ENCODE data around the gene RALGDS.
A peak's percentile ranks its signal among the peaks of the same experiment; 100 is the strongest.

Gene RALGDS

GRCh38 chr9:133167096-133167730, 46.2 kb upstream of the RALGDS start:
- Mint-ChIP-seq H3K27me3 (ENCODE audit: low read depth, poor library complexity) (peaks cover 13% of the 10 kb centered on the region), H3K9me3 (no peaks in the 10 kb centered on the region), H3K27ac (no peak overlapping the region), H3K4me1 (peaks cover 38% of the 10 kb centered on the region), H3K36me3 (ENCODE audit: low read depth) (no peaks in the 10 kb centered on the region), H3K4me3 (no peak overlapping the region)
- no peak for TF ChIP-seq CTCF (IDR thresholded peaks at IDR 0.05)
- DNase-seq = no peak

- TF ChIP-seq CTCF (IDR thresholded peaks at IDR 0.05) = no peak
- no peak overlapping the region for H3K27ac Mint-ChIP-seq
These were observed 45.4 kb upstream of the RALGDS start for GRCh38 chr9:133166392-133166791.

GRCh38 chr9:133165452-133165730, 44.4 kb upstream of the RALGDS start:
- Mint-ChIP-seq H3K9me3 (no peaks in the 10 kb centered on the region), H3K27me3 (ENCODE audit: low read depth, poor library complexity) (peaks cover 20% of the 10 kb centered on the region), H3K4me3 (no peak overlapping the region), H3K36me3 (ENCODE audit: low read depth) (peaks cover 3% of the 10 kb centered on the region), H3K4me1 (peaks cover 45% of the 10 kb centered on the region), H3K27ac (no peak overlapping the region)
- no peak for TF ChIP-seq CTCF (IDR thresholded peaks at IDR 0.05)
- no peak for DNase-seq

More at GRCh38 chr9:133166392-133166791, 45.4 kb upstream of the RALGDS start:
- Mint-ChIP-seq H3K36me3 (ENCODE audit: low read depth) (no peaks in the 10 kb centered on the region), H3K4me1 (peaks cover 40% of the 10 kb centered on the region), H3K9me3 (no peaks in the 10 kb centered on the region), H3K27me3 (ENCODE audit: low read depth, poor library complexity) (peaks cover 17% of the 10 kb centered on the region), H3K4me3 (no peak overlapping the region)
- no peak for DNase-seq

- H3K27ac Mint-ChIP-seq = no peak overlapping the region
- peaks cover 20% of the 10 kb centered on the region for H3K27me3 Mint-ChIP-seq (ENCODE audit: low read depth, poor library complexity)
- H3K9me3 Mint-ChIP-seq = no peaks in the 10 kb centered on the region
- peak overlapping the region; percentile 82 for H3K4me3 Mint-ChIP-seq
- peaks cover 11% of the 10 kb centered on the region for H3K36me3 Mint-ChIP-seq (ENCODE audit: low read depth)
- no peak for TF ChIP-seq CTCF (IDR thresholded peaks at IDR 0.05)
- DNase-seq = no peak
- peaks cover 41% of the 10 kb centered on the region for H3K4me1 Mint-ChIP-seq
These were observed 43.2 kb upstream of the RALGDS start for GRCh38 chr9:133164191-133164590.

- Mint-ChIP-seq H3K4me1 (peaks cover 36% of the 10 kb centered on the region), H3K27ac (no peak within 1 kb of the TSS)
- DNase-seq = peak; percentile 90
These were observed 42.6 kb upstream of the RALGDS start, which contains the start of gene GBGT1 for GRCh38 chr9:133163504-133164172. Gene GBGT1, minus strand, starts transcription at chr9:133163914. Its CDS starts 1,502 bp downstream, at chr9:133162412.

More at GRCh38 chr9:133163504-133164172, 42.6 kb upstream of the RALGDS start, which contains the start of gene GBGT1:
- Mint-ChIP-seq H3K9me3 (no peaks in the 10 kb centered on the region), H3K4me3 (peak within 1 kb of the TSS; percentile 82), H3K27me3 (ENCODE audit: low read depth, poor library complexity) (peaks cover 20% of the 10 kb centered on the region), H3K36me3 (ENCODE audit: low read depth) (peaks cover 11% of the 10 kb centered on the region)
- TF ChIP-seq CTCF (IDR thresholded peaks at IDR 0.05) = no peak

Data from nephron progenitor cell (in vitro differentiated cells).